Activated CD8-positive, alpha-beta memory T cell treated with anti-CD3 and anti-CD28 coated beads for 36 hours (primary cell): ENCODE results near the gene CCDC183. TPM values are rescaled to one million over a fixed set of nuclear protein-coding genes. Genes with fewer than 3 reads are reported as not detected.

Source experiments
- CTCF ChIA-PET: fragments of 350-600 bp; sonication (Branson Sonifier 250); formaldehyde crosslinking; loops from one replicate; lab custom pipeline; 2021; ENCODE audit warnings: antibody characterized with exemption; lab: Charles Lee
- POLR2A ChIA-PET: fragments of 350-600 bp; sonication (Branson Sonifier 250); formaldehyde crosslinking; loops from one replicate; lab custom pipeline; 2021; ENCODE audit warnings: antibody characterized with exemption; lab: Charles Lee
- total RNA-seq, 2 experiments: library from RNA; stranded (reverse); gene quantifications; one replicate each; pipeline ENCODE4 v1.2.3, GENCODE V29; 2021

CCDC183 gene
- total RNA-seq, 2 experiments from 2014 or later, result 0.46 TPM; not detected in 1

GRCh38 chr9:136856541-136857141 is 60.5 kb downstream of the CCDC183 start:
- POLR2A ChIA-PET, result interaction anchor here (0.9 kb wide), 1 partner anchor 9 kb away, joined by 3 read pairs; no protein-coding TSS in a partner anchor
- CTCF ChIA-PET, result interaction anchor here (0.9 to 1.5 kb wide), 4 partner anchors 11 to 178 kb away, joined by 3 read pairs; partner anchors contain the start of gene AJM1

GRCh38 chr9:136857166-136857565 is 61.0 kb downstream of the CCDC183 start:
- CTCF ChIA-PET, result interaction anchor here (1.0 to 1.5 kb wide), 3 partner anchors 11 to 80 kb away, joined by 3 read pairs; partner anchors contain the start of gene AJM1
- POLR2A ChIA-PET, result no interaction called here

Other genes starting within 250 kb of the CCDC183 start
- gene EGFL7, start 133.4 kb upstream of the CCDC183 start, total RNA-seq, result under 1 TPM; 0.69 to 0.70 TPM
- gene AGPAT2, start 108.9 kb upstream of the CCDC183 start, total RNA-seq, result 10 to 100 TPM; 16.2 to 18.5 TPM
- not detected for gene DIPK1B, start 83.8 kb upstream of the CCDC183 start, total RNA-seq
- gene LCN10, start 53.4 kb upstream of the CCDC183 start, total RNA-seq, result 1 to 10 TPM; 1.1 to 1.6 TPM
- not detected for gene LCN6, start 47.8 kb upstream of the CCDC183 start, total RNA-seq
- not detected for gene LCN8, start 38.1 kb upstream of the CCDC183 start, total RNA-seq
- not detected for gene LCN15, start 31.8 kb upstream of the CCDC183 start, total RNA-seq
- 10 to 100 TPM; 48.4 to 53.3 TPM for gene TMEM141, start 5.0 kb upstream of the CCDC183 start, total RNA-seq
- 100 to 1,000 TPM; 101 to 106 TPM for gene RABL6, start 11.6 kb downstream of the CCDC183 start, total RNA-seq
- 1 to 10 TPM; 3.8 to 3.9 TPM for gene AJM1, start 46.1 kb downstream of the CCDC183 start, total RNA-seq
- gene PHPT1, start 53.1 kb downstream of the CCDC183 start, total RNA-seq, result 100 to 1,000 TPM; 104 to 105 TPM
- 10 to 100 TPM; 14.1 to 15.3 TPM for gene MAMDC4, start 56.0 kb downstream of the CCDC183 start, total RNA-seq
- 100 to 1,000 TPM; 320 to 322 TPM for gene EDF1, start 70.0 kb downstream of the CCDC183 start, total RNA-seq
- gene TRAF2, start 90.2 kb downstream of the CCDC183 start, total RNA-seq, result 10 to 100 TPM; 48.1 to 55.0 TPM
- gene FBXW5, start 148.4 kb downstream of the CCDC183 start, total RNA-seq, result 10 to 100 TPM; 81.2 to 82.1 TPM
- gene C8G, start 148.9 kb downstream of the CCDC183 start, total RNA-seq, result under 1 TPM in 1 of 2 experiments, not detected in 1; 0.69 TPM
- gene LCN12, start 155.9 kb downstream of the CCDC183 start, total RNA-seq, result under 1 TPM; 0.73 to 0.89 TPM
- not detected for gene PTGDS, start 181.2 kb downstream of the CCDC183 start, total RNA-seq
- gene LCNL1, start 186.7 kb downstream of the CCDC183 start, total RNA-seq, result under 1 TPM in 1 of 2 experiments, not detected in 1; 0.10 TPM
- 10 to 100 TPM; 66.9 to 74.6 TPM for gene PAXX, start 196.1 kb downstream of the CCDC183 start, total RNA-seq
- gene CLIC3, start 200.2 kb downstream of the CCDC183 start, total RNA-seq, result not detected
- 10 to 100 TPM in 1 of 2 experiments, 1 to 10 TPM in 1; 9.8 to 10.3 TPM for gene ABCA2, start 231.9 kb downstream of the CCDC183 start, total RNA-seq
- gene FUT7, start 235.8 kb downstream of the CCDC183 start, total RNA-seq, result under 1 TPM in 1 of 2 experiments, not detected in 1; 0.06 TPM
- gene NPDC1, start 249.8 kb downstream of the CCDC183 start, total RNA-seq, result 10 to 100 TPM; 28.2 to 31.4 TPM